ENCODE data around the gene SPINK14.

The SPINK14 gene

GRCh38 chr5:148145916-148146315, 22.4 kb upstream of the SPINK14 start:
- no peak overlapping the region for H3K4me3 ChIP-seq (replicated peaks; ENCODE audit: low read depth, low read length)
- DNase-seq (ENCODE audit: low read depth) = peak; percentile 64
- TF ChIP-seq, protein P1, sequence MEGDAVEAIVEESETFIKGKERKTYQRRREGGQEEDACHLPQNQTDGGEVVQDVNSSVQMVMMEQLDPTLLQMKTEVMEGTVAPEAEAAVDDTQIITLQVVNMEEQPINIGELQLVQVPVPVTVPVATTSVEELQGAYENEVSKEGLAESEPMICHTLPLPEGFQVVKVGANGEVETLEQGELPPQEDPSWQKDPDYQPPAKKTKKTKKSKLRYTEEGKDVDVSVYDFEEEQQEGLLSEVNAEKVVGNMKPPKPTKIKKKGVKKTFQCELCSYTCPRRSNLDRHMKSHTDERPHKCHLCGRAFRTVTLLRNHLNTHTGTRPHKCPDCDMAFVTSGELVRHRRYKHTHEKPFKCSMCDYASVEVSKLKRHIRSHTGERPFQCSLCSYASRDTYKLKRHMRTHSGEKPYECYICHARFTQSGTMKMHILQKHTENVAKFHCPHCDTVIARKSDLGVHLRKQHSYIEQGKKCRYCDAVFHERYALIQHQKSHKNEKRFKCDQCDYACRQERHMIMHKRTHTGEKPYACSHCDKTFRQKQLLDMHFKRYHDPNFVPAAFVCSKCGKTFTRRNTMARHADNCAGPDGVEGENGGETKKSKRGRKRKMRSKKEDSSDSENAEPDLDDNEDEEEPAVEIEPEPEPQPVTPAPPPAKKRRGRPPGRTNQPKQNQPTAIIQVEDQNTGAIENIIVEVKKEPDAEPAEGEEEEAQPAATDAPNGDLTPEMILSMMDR (IDR thresholded peaks at IDR 0.05; ENCODE audit: low read length, missing control alignments) = no peak

- TF ChIP-seq, protein P1 (IDR thresholded peaks at IDR 0.05; ENCODE audit: low read length, missing control alignments) = no peak
- H3K4me3 ChIP-seq (replicated peaks; ENCODE audit: low read depth, low read length) = no peak overlapping the region
- no peak for DNase-seq (ENCODE audit: low read depth)
These were observed 21.9 kb upstream of the SPINK14 start for GRCh38 chr5:148146487-148146886.

GRCh38 chr5:148147415-148147814, 20.9 kb upstream of the SPINK14 start:
- no peak overlapping the region for H3K4me3 ChIP-seq (replicated peaks; ENCODE audit: low read depth, low read length)
- no peak for DNase-seq (ENCODE audit: low read depth)
- TF ChIP-seq, protein P1 (IDR thresholded peaks at IDR 0.05; ENCODE audit: low read length, missing control alignments) = no peak

GRCh38 chr5:148151872-148152271, 16.5 kb upstream of the SPINK14 start:
- DNase-seq (ENCODE audit: low read depth) = no peak
- TF ChIP-seq, protein P1 (IDR thresholded peaks at IDR 0.05; ENCODE audit: low read length, missing control alignments) = no peak
- H3K4me3 ChIP-seq (replicated peaks; ENCODE audit: low read depth, low read length) = no peak overlapping the region

- TF ChIP-seq, protein P1 (IDR thresholded peaks at IDR 0.05; ENCODE audit: low read length, missing control alignments) = no peak
- no peak for DNase-seq (ENCODE audit: low read depth)
- H3K4me3 ChIP-seq (replicated peaks; ENCODE audit: low read depth, low read length) = no peak overlapping the region
These were observed 15.6 kb upstream of the SPINK14 start for GRCh38 chr5:148152781-148153180.

- no peak overlapping the region for H3K4me3 ChIP-seq (replicated peaks; ENCODE audit: low read depth, low read length)
- DNase-seq (ENCODE audit: low read depth) = no peak
- TF ChIP-seq, protein P1 (IDR thresholded peaks at IDR 0.05; ENCODE audit: low read length, missing control alignments) = no peak
These were observed 11.7 kb upstream of the SPINK14 start for GRCh38 chr5:148156609-148157008.

DNA sequence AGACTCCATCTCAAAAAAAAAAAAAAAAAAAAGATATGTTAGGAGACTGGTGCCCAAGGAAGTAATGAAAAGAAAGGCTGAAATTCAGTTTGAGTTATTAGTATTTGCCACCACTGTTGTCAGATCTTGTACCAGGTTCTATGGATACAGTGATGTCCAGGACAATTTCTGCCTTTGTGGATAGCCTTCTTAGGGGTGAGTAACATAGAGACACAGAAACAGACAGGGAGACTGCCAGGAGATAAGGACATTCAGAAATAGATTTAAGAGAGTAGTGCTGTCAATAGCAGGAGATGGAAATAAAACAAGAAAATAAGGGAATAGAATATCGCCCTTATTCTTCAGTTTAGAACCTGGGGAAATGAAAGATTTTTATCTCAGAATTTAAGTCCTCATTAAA, 6.3 kb upstream of the SPINK14 start:
- no peak for DNase-seq (ENCODE audit: low read depth)
- H3K4me3 ChIP-seq (replicated peaks; ENCODE audit: low read depth, low read length) = no peak overlapping the region
- TF ChIP-seq, protein P1 (IDR thresholded peaks at IDR 0.05; ENCODE audit: low read length, missing control alignments) = no peak
